HepG2 (cell line): Measurements from ENCODE around the gene ASAP2. TPM values are rescaled to one million over a fixed set of nuclear protein-coding genes. Genes with fewer than 3 reads are reported as not detected.

ENCODE experiments used
- ARHGAP35 ChIP-seq: sonication (generic); formaldehyde crosslinking; IDR thresholded peaks from 2 replicates; pipeline ENCODE4 v1.9.0; 2022; ENCODE audit warnings: mild to moderate bottlenecking, inconsistent platforms, moderate library complexity, missing genetic modification reagents, borderline replicate concordance
- DNMT1 ChIP-seq: sonication (generic); formaldehyde crosslinking; IDR thresholded peaks from 2 replicates; pipeline ENCODE4 v1.5.1; 2020; ENCODE audit warnings: mild to moderate bottlenecking, missing genetic modification reagents
- KLF6 ChIP-seq: IDR thresholded peaks from 2 replicates; pipeline ENCODE4 v1.8.0; 2016; ENCODE audit warnings: missing biosample characterization, missing genetic modification reagents
- MEF2D ChIP-seq: sonication (generic); formaldehyde crosslinking; IDR thresholded peaks from 2 replicates; pipeline ENCODE4 v1.5.1; 2020; ENCODE audit warnings: mild to moderate bottlenecking, missing genetic modification reagents
- NR3C1 ChIP-seq: sonication (generic); formaldehyde crosslinking; IDR thresholded peaks from 2 replicates; pipeline ENCODE4 v1.4.0; 2020; ENCODE audit warnings: missing genetic modification reagents
- PRMT3 ChIP-seq: sonication (generic); formaldehyde crosslinking; IDR thresholded peaks from 2 replicates; pipeline ENCODE4 v1.8.1; 2022; ENCODE audit warnings: low read depth, mild to moderate bottlenecking, moderate library complexity, missing genetic modification reagents, borderline replicate concordance
- SALL1 ChIP-seq: sonication (generic); formaldehyde crosslinking; IDR thresholded peaks from 2 replicates; pipeline ENCODE4 v1.8.0; 2022; ENCODE audit warnings: mild to moderate bottlenecking, missing genetic modification reagents
- TEAD2 ChIP-seq: sonication (generic); formaldehyde crosslinking; IDR thresholded peaks from 2 replicates; pipeline ENCODE4 v1.9.0; 2021; ENCODE audit warnings: missing genetic modification reagents
- ZNF83 ChIP-seq: sonication (generic); formaldehyde crosslinking; IDR thresholded peaks from 2 replicates; pipeline ENCODE4 v1.4.0; 2020; ENCODE audit warnings: missing genetic modification reagents, mild to moderate bottlenecking, borderline replicate concordance
- polyA plus RNA-seq, 8 experiments: library from polyadenylated mRNA; depleted of rRNA in 3 of 8; stranded (reverse) in 7 of 8; unstranded in 1 of 8; fragments of >200 nt; fragmentation: Illumina TruSeq in 4 of 8; extraction: Trizol in 4 of 8; gene quantifications; 2 replicates each; pipeline versions ENCODE4 v1.2.1 to v1.2.3, GENCODE V29; 2011 to 2016; ENCODE audit warnings: low read depth in 4 of 8, missing spikeins in 1 of 8, mixed read lengths in 1 of 8; ENCODE audit not compliant: insufficient read depth in 1 of 8
- total RNA-seq, 5 experiments: library from RNA; depleted of rRNA; stranded (reverse); fragments of >200 nt; fragmentation: Illumina TruSeq; extraction: Trizol; gene quantifications; 2 replicates each; pipeline ENCODE4 v1.2.3, GENCODE V29; 2016; ENCODE audit warnings: low read depth in 1 of 5
- TF ChIP-seq, protein P1 (sequence below), 2 experiments: fragments of 450-650 bp in 1 of 2; sonication (generic) in 1 of 2; formaldehyde crosslinking in 1 of 2; IDR thresholded peaks; 2 replicates each; pipeline versions ENCODE4 v1.6.1 to v1.8.0; 2016 to 2022; ENCODE audit warnings: antibody characterized with exemption in 1 of 2, mild to moderate bottlenecking in 1 of 2, missing genetic modification reagents in 1 of 2
- TF ChIP-seq, protein P2 (sequence below): sonication (generic); formaldehyde crosslinking; IDR thresholded peaks from 2 replicates; pipeline ENCODE4 v1.4.0; 2020; ENCODE audit warnings: missing genetic modification reagents
- TF ChIP-seq, protein P3 (sequence below): sonication (generic); formaldehyde crosslinking; IDR thresholded peaks from 2 replicates; pipeline ENCODE4 v1.4.0; 2020; ENCODE audit warnings: mild to moderate bottlenecking, missing genetic modification reagents
- TF ChIP-seq, protein P4 (sequence below): sonication (generic); formaldehyde crosslinking; IDR thresholded peaks from 2 replicates; pipeline ENCODE4 v1.5.0; 2020; ENCODE audit warnings: missing genetic modification reagents

ASAP2 gene
- total and polyA plus RNA-seq, 2 of the 13 experiments (the other 11 are each of a cell fraction or from before 2014, with no cell fraction given), result 7.3 to 22.3 TPM

DNA sequence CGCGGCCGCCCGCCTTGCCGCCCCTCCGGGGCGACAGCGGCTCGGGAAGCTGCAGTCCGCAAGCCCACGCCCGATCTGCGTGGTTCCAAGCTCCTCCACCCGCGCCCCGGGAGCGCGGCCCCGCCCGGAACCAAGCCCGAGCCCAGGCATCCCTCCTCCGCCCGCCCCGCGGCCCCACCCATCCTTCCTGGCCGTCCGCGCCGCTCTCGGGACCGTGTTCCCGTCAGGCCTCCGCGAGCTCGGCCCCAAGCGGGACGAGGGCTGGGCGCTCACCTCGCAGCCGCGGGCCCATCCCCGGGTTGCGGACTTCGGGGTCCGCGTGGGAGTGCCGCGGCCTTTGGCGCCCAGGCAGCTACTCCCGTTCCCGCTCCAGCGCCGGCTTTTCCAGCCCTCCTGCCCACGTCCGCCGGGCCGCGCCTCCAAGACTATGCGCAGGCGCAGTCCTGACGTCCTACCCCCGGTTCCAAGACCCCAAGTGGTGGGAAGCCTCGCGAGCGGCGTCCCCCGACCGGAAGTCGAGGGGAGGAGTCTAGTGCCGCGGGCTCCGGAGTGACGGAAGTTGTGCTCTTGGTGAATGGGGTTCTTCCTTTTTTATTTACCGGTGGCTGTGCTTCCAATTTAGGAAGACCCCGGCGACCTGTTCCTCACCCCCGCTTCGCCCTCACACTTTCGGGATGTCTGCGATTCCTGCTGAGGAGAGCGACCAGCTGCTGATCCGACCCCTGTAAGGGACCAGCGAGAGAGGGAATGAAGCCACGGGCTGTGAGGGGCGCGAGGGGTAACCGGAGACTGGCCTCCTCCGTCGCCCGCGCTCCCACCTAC lies 216.7 kb downstream of the ASAP2 start, which contains the start of the genes CPSF3 and ITGB1BP1 (continued):
- TF ChIP-seq, protein P1, sequence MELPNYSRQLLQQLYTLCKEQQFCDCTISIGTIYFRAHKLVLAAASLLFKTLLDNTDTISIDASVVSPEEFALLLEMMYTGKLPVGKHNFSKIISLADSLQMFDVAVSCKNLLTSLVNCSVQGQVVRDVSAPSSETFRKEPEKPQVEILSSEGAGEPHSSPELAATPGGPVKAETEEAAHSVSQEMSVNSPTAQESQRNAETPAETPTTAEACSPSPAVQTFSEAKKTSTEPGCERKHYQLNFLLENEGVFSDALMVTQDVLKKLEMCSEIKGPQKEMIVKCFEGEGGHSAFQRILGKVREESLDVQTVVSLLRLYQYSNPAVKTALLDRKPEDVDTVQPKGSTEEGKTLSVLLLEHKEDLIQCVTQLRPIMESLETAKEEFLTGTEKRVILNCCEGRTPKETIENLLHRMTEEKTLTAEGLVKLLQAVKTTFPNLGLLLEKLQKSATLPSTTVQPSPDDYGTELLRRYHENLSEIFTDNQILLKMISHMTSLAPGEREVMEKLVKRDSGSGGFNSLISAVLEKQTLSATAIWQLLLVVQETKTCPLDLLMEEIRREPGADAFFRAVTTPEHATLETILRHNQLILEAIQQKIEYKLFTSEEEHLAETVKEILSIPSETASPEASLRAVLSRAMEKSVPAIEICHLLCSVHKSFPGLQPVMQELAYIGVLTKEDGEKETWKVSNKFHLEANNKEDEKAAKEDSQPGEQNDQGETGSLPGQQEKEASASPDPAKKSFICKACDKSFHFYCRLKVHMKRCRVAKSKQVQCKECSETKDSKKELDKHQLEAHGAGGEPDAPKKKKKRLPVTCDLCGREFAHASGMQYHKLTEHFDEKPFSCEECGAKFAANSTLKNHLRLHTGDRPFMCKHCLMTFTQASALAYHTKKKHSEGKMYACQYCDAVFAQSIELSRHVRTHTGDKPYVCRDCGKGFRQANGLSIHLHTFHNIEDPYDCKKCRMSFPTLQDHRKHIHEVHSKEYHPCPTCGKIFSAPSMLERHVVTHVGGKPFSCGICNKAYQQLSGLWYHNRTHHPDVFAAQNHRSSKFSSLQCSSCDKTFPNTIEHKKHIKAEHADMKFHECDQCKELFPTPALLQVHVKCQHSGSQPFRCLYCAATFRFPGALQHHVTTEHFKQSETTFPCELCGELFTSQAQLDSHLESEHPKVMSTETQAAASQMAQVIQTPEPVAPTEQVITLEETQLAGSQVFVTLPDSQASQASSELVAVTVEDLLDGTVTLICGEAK (IDR thresholded peaks at IDR 0.05), result peak; percentile 82
- TF ChIP-seq, protein P1 (CRISPR knock-in tag; IDR thresholded peaks at IDR 0.05), result peak; percentile 86
- TF ChIP-seq MEF2D (CRISPR knock-in tag), result peak; percentile 57; the same call in 1 of the 2 replicates
- TF ChIP-seq PRMT3 (CRISPR knock-in tag), result no peak
- no peak for TF ChIP-seq TEAD2 (CRISPR knock-in tag)
- peak; percentile 82; the same call in 1 of the 2 replicates for TF ChIP-seq DNMT1 (CRISPR knock-in tag)
- peak; percentile 92 for TF ChIP-seq SALL1 (CRISPR knock-in tag)
- TF ChIP-seq ZNF83, result peak; percentile 32; the same call in 1 of the 2 replicates
- TF ChIP-seq NR3C1, result no peak
- TF ChIP-seq ARHGAP35 (CRISPR knock-in tag), result peak; percentile 66
- TF ChIP-seq KLF6 (CRISPR knock-in tag), result peak; percentile 98; the same call in 1 of the 2 replicates
- TF ChIP-seq, protein P2, sequence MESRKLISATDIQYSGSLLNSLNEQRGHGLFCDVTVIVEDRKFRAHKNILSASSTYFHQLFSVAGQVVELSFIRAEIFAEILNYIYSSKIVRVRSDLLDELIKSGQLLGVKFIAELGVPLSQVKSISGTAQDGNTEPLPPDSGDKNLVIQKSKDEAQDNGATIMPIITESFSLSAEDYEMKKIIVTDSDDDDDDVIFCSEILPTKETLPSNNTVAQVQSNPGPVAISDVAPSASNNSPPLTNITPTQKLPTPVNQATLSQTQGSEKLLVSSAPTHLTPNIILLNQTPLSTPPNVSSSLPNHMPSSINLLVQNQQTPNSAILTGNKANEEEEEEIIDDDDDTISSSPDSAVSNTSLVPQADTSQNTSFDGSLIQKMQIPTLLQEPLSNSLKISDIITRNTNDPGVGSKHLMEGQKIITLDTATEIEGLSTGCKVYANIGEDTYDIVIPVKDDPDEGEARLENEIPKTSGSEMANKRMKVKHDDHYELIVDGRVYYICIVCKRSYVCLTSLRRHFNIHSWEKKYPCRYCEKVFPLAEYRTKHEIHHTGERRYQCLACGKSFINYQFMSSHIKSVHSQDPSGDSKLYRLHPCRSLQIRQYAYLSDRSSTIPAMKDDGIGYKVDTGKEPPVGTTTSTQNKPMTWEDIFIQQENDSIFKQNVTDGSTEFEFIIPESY (CRISPR knock-in tag), result peak; percentile 33; the same call in 1 of the 2 replicates
- TF ChIP-seq, protein P3, sequence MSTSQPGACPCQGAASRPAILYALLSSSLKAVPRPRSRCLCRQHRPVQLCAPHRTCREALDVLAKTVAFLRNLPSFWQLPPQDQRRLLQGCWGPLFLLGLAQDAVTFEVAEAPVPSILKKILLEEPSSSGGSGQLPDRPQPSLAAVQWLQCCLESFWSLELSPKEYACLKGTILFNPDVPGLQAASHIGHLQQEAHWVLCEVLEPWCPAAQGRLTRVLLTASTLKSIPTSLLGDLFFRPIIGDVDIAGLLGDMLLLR (CRISPR knock-in tag), result peak; percentile 16; the same call in 1 of the 2 replicates
- TF ChIP-seq, protein P4, sequence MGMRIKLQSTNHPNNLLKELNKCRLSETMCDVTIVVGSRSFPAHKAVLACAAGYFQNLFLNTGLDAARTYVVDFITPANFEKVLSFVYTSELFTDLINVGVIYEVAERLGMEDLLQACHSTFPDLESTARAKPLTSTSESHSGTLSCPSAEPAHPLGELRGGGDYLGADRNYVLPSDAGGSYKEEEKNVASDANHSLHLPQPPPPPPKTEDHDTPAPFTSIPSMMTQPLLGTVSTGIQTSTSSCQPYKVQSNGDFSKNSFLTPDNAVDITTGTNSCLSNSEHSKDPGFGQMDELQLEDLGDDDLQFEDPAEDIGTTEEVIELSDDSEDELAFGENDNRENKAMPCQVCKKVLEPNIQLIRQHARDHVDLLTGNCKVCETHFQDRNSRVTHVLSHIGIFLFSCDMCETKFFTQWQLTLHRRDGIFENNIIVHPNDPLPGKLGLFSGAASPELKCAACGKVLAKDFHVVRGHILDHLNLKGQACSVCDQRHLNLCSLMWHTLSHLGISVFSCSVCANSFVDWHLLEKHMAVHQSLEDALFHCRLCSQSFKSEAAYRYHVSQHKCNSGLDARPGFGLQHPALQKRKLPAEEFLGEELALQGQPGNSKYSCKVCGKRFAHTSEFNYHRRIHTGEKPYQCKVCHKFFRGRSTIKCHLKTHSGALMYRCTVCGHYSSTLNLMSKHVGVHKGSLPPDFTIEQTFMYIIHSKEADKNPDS, result no peak; the same call in 1 of the 2 replicates
